Nephron progenitor cell (in vitro differentiated cells): ENCODE results near the gene PSMA4.

Experiments
- DNase-seq: peaks from one replicate; pipeline ENCODE4 v3.0.0; 2021
- H3K27ac Mint-ChIP-seq: 2 replicates; pipeline ENCODE4 v1.8.0; 2021; ENCODE audit warnings: mild to moderate bottlenecking, moderate library complexity, mixed read lengths
- H3K27me3 Mint-ChIP-seq: 2 replicates; pipeline ENCODE4 v1.8.0; 2021; ENCODE audit warnings: mild to moderate bottlenecking, low read depth, mixed read lengths; ENCODE audit not compliant: poor library complexity
- H3K36me3 Mint-ChIP-seq: 2 replicates; pipeline ENCODE4 v1.8.0; 2021; ENCODE audit warnings: low read depth, mixed read lengths
- H3K4me1 Mint-ChIP-seq: 2 replicates; pipeline ENCODE4 v1.8.0; 2021; ENCODE audit warnings: mixed read lengths
- H3K4me3 Mint-ChIP-seq: 2 replicates; pipeline ENCODE4 v1.8.0; 2021; ENCODE audit warnings: mild to moderate bottlenecking, moderate library complexity, mixed read lengths
- H3K9me3 Mint-ChIP-seq: 2 replicates; pipeline ENCODE4 v1.8.0; 2021; ENCODE audit warnings: mild to moderate bottlenecking, moderate library complexity, mixed read lengths
- CTCF ChIP-seq: fragments of 200-600 bp; sonication (generic); IDR thresholded peaks from 2 replicates; pipeline ENCODE4 v1.5.0; 2021; ENCODE audit warnings: antibody characterized with exemption

PSMA4 gene

GRCh38 chr15:78597583-78597982 is 57.3 kb downstream of the PSMA4 start:
- Mint-ChIP-seq H3K4me3 (no peak overlapping the region), H3K4me1 (no peaks in the 10 kb centered on the region), H3K27ac (no peak overlapping the region), H3K9me3 (no peaks in the 10 kb centered on the region), H3K36me3 (peaks cover 23% of the 10 kb centered on the region), H3K27me3 (no peaks in the 10 kb centered on the region)
- no peak for TF ChIP-seq CTCF
- DNase-seq, result no peak

GRCh38 chr15:78598348-78598747 is 58.1 kb downstream of the PSMA4 start:
- Mint-ChIP-seq H3K27ac (no peak overlapping the region), H3K4me3 (no peak overlapping the region), H3K4me1 (no peaks in the 10 kb centered on the region), H3K27me3 (no peaks in the 10 kb centered on the region), H3K36me3 (peaks cover 20% of the 10 kb centered on the region), H3K9me3 (no peaks in the 10 kb centered on the region)
- no peak for TF ChIP-seq CTCF
- no peak for DNase-seq

DNA sequence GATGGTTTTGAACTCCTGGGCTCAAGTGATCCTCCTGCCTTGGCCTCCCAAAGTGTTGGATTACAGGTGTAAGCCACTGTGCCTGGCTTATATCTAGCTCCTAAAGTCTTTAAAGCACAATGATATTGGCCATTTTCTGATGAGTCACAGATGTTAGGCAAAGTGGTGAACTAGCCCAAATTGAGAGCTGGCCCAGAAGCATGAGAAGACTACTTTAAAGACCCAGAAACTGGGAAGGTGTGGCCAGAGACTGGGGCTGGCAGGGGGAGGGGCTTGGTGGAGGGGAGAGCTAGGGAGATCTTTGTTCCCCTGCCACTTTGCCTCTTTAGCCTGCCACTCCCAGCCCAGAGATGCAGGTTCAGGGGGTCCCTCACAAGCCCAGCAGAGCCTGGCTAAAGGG is 58.9 kb downstream of the PSMA4 start:
- DNase-seq, result no peak
- H3K27me3 Mint-ChIP-seq, result no peaks in the 10 kb centered on the region
- no peak overlapping the region for H3K27ac Mint-ChIP-seq
- H3K36me3 Mint-ChIP-seq, result peaks cover 22% of the 10 kb centered on the region
- no peaks in the 10 kb centered on the region for H3K4me1 Mint-ChIP-seq
- H3K4me3 Mint-ChIP-seq, result no peak overlapping the region
- no peaks in the 10 kb centered on the region for H3K9me3 Mint-ChIP-seq
- TF ChIP-seq CTCF, result no peak
